GM12873 (cell line): Measurements from ENCODE around the gene HSD17B10.

Source experiments
- CTCF ChIP-seq: IDR thresholded peaks from 2 replicates; pipeline ENCODE4 v1.5.1; 2012; ENCODE audit warnings: low read depth, mild to moderate bottlenecking, moderate library complexity, low read length, control low read depth; ENCODE audit not compliant: insufficient read depth; ENCODE audit errors: missing control alignments

Gene HSD17B10

GRCh38 chrX:53441531-53442321, 7.6 kb upstream of the HSD17B10 start:
- no peak for TF ChIP-seq CTCF

- TF ChIP-seq CTCF: no peak
These were observed 6.7 kb upstream of the HSD17B10 start for GRCh38 chrX:53440621-53441517.

- TF ChIP-seq CTCF: no peak
These were observed 5.9 kb upstream of the HSD17B10 start for GRCh38 chrX:53440101-53440500.

- TF ChIP-seq CTCF: no peak
These were observed 4.7 kb upstream of the HSD17B10 start for GRCh38 chrX:53438832-53439230.

- TF ChIP-seq CTCF: no peak
These were observed 4.1 kb upstream of the HSD17B10 start for GRCh38 chrX:53438174-53438831.

GRCh38 chrX:53437206-53437605, 3.0 kb upstream of the HSD17B10 start:
- no peak for TF ChIP-seq CTCF

GRCh38 chrX:53435997-53436396, 1.8 kb upstream of the HSD17B10 start:
- peak; percentile 93 for TF ChIP-seq CTCF
